ENCODE results near the gene ATP13A4.
A peak's percentile ranks its signal among the peaks of the same experiment; 100 is the strongest.

ATP13A4 gene, protein sequence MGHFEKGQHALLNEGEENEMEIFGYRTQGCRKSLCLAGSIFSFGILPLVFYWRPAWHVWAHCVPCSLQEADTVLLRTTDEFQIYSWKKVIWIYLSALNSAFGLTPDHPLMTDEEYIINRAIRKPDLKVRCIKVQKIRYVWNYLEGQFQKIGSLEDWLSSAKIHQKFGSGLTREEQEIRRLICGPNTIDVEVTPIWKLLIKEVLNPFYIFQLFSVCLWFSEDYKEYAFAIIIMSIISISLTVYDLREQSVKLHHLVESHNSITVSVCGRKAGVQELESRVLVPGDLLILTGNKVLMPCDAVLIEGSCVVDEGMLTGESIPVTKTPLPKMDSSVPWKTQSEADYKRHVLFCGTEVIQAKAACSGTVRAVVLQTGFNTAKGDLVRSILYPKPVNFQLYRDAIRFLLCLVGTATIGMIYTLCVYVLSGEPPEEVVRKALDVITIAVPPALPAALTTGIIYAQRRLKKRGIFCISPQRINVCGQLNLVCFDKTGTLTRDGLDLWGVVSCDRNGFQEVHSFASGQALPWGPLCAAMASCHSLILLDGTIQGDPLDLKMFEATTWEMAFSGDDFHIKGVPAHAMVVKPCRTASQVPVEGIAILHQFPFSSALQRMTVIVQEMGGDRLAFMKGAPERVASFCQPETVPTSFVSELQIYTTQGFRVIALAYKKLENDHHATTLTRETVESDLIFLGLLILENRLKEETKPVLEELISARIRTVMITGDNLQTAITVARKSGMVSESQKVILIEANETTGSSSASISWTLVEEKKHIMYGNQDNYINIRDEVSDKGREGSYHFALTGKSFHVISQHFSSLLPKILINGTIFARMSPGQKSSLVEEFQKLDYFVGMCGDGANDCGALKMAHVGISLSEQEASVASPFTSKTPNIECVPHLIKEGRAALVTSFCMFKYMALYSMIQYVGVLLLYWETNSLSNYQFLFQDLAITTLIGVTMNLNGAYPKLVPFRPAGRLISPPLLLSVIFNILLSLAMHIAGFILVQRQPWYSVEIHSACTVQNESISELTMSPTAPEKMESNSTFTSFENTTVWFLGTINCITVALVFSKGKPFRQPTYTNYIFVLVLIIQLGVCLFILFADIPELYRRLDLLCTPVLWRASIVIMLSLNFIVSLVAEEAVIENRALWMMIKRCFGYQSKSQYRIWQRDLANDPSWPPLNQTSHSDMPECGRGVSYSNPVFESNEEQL

DNA sequence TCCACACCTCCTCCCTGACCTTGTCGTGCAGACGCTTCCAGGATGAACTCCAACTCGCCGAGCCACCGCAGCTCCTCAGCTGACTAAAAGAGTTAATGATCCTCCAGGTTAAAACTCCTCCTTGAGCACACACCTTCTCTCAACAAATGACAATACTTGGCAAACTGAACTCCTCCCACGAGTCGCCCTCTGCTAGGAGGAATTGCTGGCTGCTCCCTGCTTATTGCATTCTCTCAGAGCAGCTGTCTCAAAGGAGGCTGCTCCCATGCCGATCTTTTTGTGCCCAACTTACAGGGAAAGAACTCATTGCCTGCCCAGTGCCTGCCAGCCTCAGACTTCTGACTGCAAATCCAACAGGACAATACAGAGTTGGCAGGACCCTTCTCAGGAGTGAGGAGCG lies at the start of gene ATP13A4:
TSS of gene ATP13A4 (minus strand) at position 85 of the 400 bp plus-strand sequence. CDS start 96 bp downstream, outside the sequence.
- TF ChIP-seq, protein P1, sequence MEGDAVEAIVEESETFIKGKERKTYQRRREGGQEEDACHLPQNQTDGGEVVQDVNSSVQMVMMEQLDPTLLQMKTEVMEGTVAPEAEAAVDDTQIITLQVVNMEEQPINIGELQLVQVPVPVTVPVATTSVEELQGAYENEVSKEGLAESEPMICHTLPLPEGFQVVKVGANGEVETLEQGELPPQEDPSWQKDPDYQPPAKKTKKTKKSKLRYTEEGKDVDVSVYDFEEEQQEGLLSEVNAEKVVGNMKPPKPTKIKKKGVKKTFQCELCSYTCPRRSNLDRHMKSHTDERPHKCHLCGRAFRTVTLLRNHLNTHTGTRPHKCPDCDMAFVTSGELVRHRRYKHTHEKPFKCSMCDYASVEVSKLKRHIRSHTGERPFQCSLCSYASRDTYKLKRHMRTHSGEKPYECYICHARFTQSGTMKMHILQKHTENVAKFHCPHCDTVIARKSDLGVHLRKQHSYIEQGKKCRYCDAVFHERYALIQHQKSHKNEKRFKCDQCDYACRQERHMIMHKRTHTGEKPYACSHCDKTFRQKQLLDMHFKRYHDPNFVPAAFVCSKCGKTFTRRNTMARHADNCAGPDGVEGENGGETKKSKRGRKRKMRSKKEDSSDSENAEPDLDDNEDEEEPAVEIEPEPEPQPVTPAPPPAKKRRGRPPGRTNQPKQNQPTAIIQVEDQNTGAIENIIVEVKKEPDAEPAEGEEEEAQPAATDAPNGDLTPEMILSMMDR (IDR thresholded peaks at IDR 0.05; ENCODE audit: low read depth, low read length): no peak
- in situ Hi-C loops (cut with HindIII; ENCODE audit: low sequenced_read_pairs): no loop called here
- H3K4me3 ChIP-seq (ENCODE audit: low read depth, low read length): no peak within 1 kb of the TSS
- DNase-seq (ENCODE audit: low read depth, low spot score): no peak

DNA sequence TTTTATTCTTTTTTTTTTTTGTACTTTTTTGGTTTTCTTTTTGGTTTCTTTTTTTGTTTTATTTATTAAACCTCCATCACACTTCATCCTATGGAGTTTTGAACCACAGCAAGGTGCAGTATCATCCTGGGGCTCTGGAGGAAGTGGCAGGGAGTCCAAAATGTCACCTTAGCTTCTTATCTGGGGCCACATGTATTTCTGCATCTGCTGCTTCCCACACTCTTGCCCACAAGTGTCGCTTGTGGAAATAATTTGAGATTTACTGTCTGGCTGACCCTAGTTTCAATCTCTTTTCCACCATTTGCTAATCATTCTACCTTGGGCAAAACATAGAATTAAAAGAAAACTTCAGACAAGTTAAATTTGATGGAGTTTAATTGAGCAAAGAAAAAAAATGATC lies 44.7 kb upstream of the ATP13A4 start:
- no peak overlapping the region for H3K4me3 ChIP-seq (ENCODE audit: low read depth, low read length)
- in situ Hi-C loops (cut with HindIII; ENCODE audit: low sequenced_read_pairs): no loop called here
- TF ChIP-seq, protein P1 (IDR thresholded peaks at IDR 0.05; ENCODE audit: low read depth, low read length): no peak
- no peak for DNase-seq (ENCODE audit: low read depth, low spot score)

DNA sequence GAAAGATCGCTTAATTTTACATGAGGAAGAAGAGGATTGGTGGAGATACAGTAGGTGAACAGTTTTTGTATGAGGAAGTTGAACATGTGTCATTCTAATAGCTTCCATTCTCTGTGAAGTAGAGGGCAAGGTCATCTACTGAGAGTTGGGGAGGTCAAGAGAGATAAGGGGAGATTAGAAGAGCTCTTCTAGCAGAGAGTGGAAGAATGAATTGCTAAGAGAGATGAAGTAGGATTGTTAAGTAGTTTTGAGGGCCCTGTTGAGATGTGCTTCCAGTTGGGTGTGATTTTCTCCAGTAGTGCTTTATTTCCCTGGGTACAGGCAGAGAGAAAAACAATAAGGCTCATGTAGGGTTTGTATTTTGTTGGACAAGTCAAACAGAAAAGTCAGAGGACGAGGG lies 43.5 kb upstream of the ATP13A4 start:
- no peak overlapping the region for H3K4me3 ChIP-seq (ENCODE audit: low read depth, low read length)
- in situ Hi-C loops (cut with HindIII; ENCODE audit: low sequenced_read_pairs): no loop called here
- TF ChIP-seq, protein P1 (IDR thresholded peaks at IDR 0.05; ENCODE audit: low read depth, low read length): no peak
- DNase-seq (ENCODE audit: low read depth, low spot score): no peak

DNA sequence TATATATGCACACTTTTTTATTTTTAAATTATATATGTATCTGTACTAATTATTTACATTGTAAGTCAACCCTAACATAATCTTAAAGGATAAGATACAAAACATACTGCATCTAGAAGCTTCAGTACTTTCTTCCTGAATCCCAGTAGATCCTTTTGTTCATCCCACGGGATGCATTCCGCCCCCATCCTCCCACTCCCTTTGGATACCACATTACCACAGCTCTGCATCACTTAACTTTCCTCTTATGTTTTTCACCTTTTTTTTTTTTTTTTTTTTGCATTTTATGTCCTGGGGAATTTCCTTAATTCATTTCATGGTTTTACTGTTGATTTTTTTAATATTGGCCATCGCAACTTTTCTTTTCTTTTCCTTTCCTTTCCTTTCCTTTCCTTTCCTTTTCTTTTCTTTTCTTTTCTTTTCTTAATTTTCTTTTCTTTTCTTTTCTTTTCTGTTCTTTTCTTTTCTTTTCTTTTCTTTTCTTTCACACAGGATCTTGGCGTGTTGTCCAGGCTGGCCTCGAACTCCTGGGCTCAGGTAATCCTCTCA lies 41.3 kb upstream of the ATP13A4 start:
- TF ChIP-seq, protein P1 (IDR thresholded peaks at IDR 0.05; ENCODE audit: low read depth, low read length): no peak
- DNase-seq (ENCODE audit: low read depth, low spot score): no peak
- H3K4me3 ChIP-seq (ENCODE audit: low read depth, low read length): no peak overlapping the region
- in situ Hi-C loops (cut with HindIII; ENCODE audit: low sequenced_read_pairs): no loop called here

DNA sequence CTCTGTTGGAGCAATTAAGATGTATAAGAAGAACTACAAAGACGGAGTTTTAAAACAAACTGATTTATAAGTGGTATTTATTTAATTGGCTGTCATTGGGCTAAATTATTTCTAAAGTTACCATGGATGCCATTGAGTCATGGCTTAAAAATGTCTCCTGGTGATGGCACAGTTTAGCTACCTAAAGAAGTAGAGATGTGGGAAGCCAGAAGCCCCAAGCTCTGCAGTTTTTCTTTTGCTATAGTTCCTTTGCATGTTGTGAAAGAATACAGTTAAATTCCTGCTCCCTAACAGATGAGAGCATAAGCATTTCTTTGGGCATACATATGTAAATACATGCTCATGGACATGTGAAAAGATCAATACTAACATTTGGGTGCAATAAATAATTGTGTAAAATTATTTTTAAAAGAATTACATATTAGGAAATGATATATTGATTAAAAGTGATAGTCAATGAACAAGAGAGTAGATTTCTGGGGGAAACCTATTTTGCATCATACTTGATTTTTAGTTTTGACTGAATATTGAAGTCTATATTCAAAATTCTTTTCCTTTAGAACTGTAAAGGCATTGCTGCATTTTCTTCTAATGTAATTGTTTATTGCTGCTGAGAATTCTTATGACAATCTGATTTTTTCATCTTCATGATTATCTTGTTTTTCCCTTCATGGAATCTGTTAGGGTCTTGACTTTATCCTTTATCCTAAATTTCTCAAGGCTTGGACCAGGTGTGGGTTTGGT lies 40.4 kb upstream of the ATP13A4 start:
- DNase-seq (ENCODE audit: low read depth, low spot score): peak; percentile 13
- H3K4me3 ChIP-seq (ENCODE audit: low read depth, low read length): no peak overlapping the region
- in situ Hi-C loops (cut with HindIII; ENCODE audit: low sequenced_read_pairs): no loop called here
- TF ChIP-seq, protein P1 (IDR thresholded peaks at IDR 0.05; ENCODE audit: low read depth, low read length): no peak

Measured in astrocyte of the spinal cord (primary cell).